Measurements from ENCODE around the gene CLCF1. TPM values are rescaled to one million over a fixed set of nuclear protein-coding genes. Genes with fewer than 3 reads are reported as not detected.
A peak's percentile ranks its signal among the peaks of the same experiment; 100 is the strongest.
"Not testable (repeated sequence)": the region's sequence is repeated elsewhere in the genome, so short reads cannot be mapped to it uniquely, and the experiment has no call there.

CLCF1 gene
- total RNA-seq, 1 donor from 2014 or later, result 2.0 TPM

DNA sequence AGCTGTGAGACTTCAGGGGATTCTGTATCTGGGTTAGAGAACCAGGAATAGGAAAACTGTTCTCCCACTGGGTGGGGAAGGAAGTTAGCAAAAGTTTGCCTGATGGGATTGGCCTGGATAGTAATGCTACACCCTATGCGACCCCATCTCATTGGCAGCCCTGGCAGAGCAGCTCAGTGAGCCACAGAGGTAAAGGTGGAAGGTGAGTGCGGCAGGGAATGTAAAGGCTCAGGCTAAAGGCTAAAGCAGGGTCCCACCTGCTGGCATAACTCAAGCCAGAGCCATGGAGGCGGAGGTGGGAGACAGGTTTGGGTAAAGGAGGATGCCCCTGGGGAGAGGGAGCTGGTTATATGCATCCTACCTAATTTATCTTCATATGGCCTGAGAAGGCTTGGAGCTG lies 51.3 kb downstream of the CLCF1 start:
- no peak for DNase-seq

GRCh38 chr11:67321313-67321871 lies 52.0 kb downstream of the CLCF1 start:
- DNase-seq, result no peak

DNA sequence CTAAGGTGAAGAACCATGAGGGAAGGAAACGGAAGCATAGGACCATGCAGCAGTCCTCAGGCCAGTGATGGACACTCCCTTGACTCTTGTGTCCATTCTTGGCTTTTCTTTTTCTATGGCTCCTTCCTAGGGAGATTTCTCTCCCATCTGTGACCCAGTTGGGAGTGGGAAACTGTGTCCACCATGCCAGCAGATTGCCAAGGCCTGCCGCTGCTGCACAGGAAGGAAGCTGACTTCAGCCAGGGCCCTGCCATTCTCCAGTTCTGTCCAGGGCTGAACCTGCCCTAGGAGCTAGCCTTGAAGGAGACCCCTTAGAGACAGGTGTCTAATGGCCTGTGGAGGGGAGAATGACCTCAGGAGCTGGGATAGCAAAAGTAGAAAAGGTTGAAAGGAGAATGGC lies 52.7 kb downstream of the CLCF1 start:
- no peak for DNase-seq

- no peak for DNase-seq
Measured at GRCh38 chr11:67320011-67320410, 53.4 kb downstream of the CLCF1 start.

DNA sequence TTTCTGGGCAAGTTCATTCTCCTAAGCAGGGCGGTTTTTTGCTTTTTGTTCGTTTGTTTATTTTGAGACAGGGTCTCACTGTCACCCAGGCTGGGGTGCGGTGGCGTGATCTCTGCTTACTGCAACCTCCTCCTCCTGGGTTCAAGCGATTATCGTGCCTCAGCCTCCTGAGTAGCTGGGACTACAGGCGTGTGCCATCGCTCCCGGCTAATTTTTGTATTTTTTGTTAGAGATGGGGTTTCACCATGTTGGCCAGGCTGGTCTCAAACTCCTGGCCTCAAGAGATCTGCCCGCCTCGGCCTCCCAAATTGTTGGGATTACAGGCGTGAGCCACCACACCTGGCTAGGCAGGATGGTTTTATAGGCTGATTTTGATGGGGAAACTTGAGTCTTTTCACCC lies 54.5 kb downstream of the CLCF1 start:
- not testable (repeated sequence) for DNase-seq

DNA sequence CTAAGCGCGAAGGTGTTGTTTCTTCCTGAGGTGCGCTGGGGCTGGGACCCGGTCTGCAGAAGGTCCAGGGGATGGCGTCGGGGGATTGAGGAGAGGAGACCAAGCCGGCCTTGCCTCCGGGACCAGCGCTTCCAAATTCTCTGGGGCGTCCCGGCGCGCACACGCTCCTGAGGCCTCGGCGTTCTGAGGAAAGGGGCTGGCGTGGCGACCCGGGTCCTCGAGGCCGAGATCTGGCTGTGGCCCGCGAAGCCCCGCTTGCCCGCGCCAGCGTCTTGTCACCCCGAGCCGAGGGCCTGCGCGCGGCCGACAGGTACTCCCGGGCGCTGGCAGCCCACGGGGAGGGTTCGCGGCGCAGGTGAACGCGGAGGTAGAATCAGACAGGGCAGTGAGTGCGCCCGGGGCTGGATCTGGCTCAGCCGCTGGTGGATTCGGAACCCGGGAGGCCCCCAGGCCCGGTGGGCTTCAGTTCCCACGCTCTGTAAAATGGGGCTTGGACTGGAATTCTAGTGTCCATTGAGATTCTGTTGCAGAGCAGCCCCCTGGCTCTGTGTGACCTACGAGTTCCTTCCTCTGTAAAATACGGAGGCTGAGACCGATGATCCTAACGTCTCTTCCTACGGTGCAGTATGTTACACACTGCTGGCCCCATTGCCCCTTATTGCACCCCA lies 55.4 kb downstream of the CLCF1 start:
- no peak for DNase-seq

DNA sequence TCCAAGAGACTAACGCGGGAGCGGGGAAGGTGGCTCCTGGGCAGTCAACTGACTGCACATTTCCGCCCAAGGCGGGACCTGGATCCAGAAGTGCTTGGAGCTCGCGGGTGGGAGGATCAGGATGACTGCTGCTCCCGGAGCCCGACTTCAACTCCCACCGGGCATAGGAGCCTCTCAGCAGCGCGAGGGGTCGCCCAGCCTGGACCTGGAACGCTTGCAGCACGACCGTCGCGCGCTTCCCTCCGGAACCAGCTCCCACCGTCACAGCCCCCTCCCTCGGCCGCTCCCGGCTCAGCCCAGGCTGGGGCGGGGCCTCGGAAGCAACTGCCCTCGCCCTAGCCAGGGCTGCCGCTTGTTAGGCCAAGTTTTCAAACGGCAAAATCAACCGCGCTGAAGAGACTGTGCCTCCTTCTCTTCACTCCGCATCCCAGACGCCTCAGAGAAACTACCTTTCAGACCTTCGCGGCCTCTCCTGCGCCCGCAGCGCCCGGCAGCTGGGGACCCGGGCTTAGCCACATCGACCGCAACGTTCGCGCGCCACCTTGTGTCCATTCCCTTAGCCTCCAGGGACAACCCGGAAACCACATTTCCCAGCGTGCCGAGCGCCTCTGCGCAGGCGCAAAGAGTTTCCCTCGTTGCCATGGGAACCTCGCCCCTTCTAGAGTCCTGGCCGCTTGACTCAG lies 56.1 kb downstream of the CLCF1 start:
- peak; percentile 97 for DNase-seq

DNA sequence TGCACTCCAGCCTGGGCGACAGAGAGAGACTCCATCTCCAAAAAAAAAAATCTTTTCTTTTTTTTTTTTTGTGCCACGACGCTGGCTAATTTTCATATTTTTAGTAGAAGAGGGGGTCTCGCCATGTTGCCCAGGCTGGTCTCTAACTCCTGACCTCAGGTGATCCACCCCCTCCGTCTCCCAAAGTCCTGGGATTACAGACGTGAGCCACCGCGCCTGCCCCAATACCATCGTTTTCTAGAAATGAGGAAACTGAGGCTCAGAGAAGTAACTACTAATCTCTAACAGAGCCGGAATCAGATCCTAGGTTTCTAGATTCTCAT lies 56.6 kb downstream of the CLCF1 start:
- DNase-seq, result no peak

DNA sequence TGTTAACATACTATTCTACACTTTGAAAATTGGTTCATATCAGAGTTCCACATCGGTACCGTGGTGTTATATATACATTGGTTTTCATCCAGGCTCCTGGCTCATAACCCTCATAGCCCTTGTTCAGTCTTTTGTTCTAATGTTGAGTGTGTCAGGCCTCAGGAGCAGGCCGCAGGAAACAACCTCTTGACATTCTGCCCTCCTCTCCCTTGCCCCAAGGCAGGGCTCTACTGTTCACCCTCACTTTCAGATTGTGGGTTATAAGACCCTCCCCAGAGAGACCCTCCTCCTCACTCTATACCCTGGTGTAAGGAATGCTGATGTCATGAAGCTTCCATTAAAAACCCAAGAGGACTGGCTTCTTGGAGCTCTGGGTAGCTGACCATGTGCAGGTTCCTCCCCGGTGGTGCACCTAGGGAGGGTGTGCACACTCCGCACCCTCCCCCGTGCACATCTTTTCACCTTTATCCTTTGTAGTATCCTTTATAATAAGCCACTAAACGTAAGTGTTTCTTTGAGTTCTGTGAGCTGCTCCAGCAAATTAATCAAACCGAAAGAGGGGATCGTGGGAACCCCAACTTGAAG lies 58.0 kb downstream of the CLCF1 start:
- DNase-seq, result no peak

DNA sequence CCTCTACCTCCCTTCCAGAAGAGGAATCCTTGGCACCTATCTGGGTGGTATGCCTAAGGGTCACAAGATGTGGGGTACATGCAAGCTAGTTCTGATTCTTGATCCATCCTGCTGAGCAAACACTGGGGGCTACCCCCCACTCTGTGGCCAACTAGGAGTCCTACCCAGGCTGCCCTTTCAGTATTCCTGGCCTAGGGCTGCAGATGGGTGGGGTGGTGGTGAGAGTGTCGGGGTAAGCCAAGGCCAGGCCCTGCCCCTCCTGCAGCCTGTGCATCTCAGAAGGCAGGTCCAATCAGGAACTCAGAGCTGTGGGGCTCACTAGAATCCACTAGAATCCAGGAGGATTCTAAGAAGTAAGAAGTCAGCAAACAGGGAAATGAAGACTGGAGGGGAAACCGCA lies 59.2 kb downstream of the CLCF1 start:
- DNase-seq, result no peak

Other genes with a start within 250 kb of the CLCF1 start
- 40.0 and 56.8 TPM in 2 replicates for gene GRK2, start 107.1 kb downstream of the CLCF1 start, total RNA-seq
- 29.1 and 32.3 TPM in 2 replicates for gene ANKRD13D, start 84.3 kb downstream of the CLCF1 start, total RNA-seq
- gene SSH3, start 70.1 kb downstream of the CLCF1 start, total RNA-seq, result 15.6 and 19.7 TPM in 2 replicates
- gene POLD4, start 20.1 kb downstream of the CLCF1 start, total RNA-seq, result 41.8 and 54.1 TPM in 2 replicates
- gene RAD9A, start 18.4 kb upstream of the CLCF1 start, total RNA-seq, result 5.2 and 5.6 TPM in 2 replicates
- gene PPP1CA, start 28.3 kb upstream of the CLCF1 start, total RNA-seq, result 297 and 318 TPM in 2 replicates
- 0.34 and 0.42 TPM in 2 replicates for gene TBC1D10C, start 30.5 kb upstream of the CLCF1 start, total RNA-seq
- 0.17 and 0.23 TPM in 2 replicates for gene CARNS1, start 42.1 kb upstream of the CLCF1 start, total RNA-seq
- 34.9 and 44.9 TPM in 2 replicates for gene RPS6KB2, start 54.9 kb upstream of the CLCF1 start, total RNA-seq
- 1.0 and 2.2 TPM in 2 replicates for gene PTPRCAP, start 64.1 kb upstream of the CLCF1 start, total RNA-seq
- 213 and 279 TPM in 2 replicates for gene CORO1B, start 69.9 kb upstream of the CLCF1 start, total RNA-seq
- gene GPR152, start 79.1 kb upstream of the CLCF1 start, total RNA-seq, result under 0.01 TPM in 1 of 2 replicates, not detected in the other
- gene CABP4, start 81.8 kb upstream of the CLCF1 start, total RNA-seq, result 1.0 and 4.9 TPM in 2 replicates
- 30.6 and 40.9 TPM in 2 replicates for gene TMEM134, start 95.7 kb upstream of the CLCF1 start, total RNA-seq
- gene AIP, start 109.4 kb upstream of the CLCF1 start, total RNA-seq, result 81.0 and 124 TPM in 2 replicates
- gene PITPNM1, start 131.8 kb upstream of the CLCF1 start, total RNA-seq, result 4.8 and 10.7 TPM in 2 replicates
- 25.2 and 42.2 TPM in 2 replicates for gene CDK2AP2, start 134.6 kb upstream of the CLCF1 start, total RNA-seq
- not detected in 2 replicates for gene CABP2, start 149.8 kb upstream of the CLCF1 start, total RNA-seq
- gene GSTP1, start 210.2 kb upstream of the CLCF1 start, total RNA-seq, result 833 and 1,138 TPM in 2 replicates
- gene NDUFV1, start 233.3 kb upstream of the CLCF1 start, total RNA-seq, result 166 and 175 TPM in 2 replicates